ENCODE results near the gene TCAP.

GRCh38 chr17:39660011-39660360 is 5.2 kb upstream of the TCAP start:
- TF ChIP-seq CTCF (IDR thresholded peaks at IDR 0.05) (no peak), POLR2AphosphoS5 (IDR thresholded peaks at IDR 0.05) (no peak), POLR2A (IDR thresholded peaks at IDR 0.05) (no peak), EP300 (IDR thresholded peaks at IDR 0.05) (no peak)

Measured in gastroesophageal sphincter (tissue), 3 donors.